Dermis microvascular lymphatic vessel endothelial cell (primary cell): Measurements from ENCODE around the gene LGR6. TPM values are rescaled to one million over a fixed set of nuclear protein-coding genes. Genes with fewer than 3 reads are reported as not detected.
"Not testable (repeated sequence)": the region's sequence is repeated elsewhere in the genome, so short reads cannot be mapped to it uniquely, and the experiment has no call there.

Experiments used
- DNase-seq, 2 donors: peaks; one replicate each; pipeline versions ENCODE4 v3.0.0 to v3.0.0-alpha.2; 2010; ENCODE audit warnings: low read depth in 2 of 2
- total RNA-seq: library from RNA; depleted of rRNA; stranded (reverse); fragments of >200 nt; gene quantifications from 2 replicates; pipeline ENCODE4 v1.2.1, GENCODE V29; 2014

LGR6 gene
- total RNA-seq, 1 donor from 2014 or later: not detected

GRCh38 chr1:202323731-202324130 lies 130.1 kb downstream of the LGR6 start:
- no peak for DNase-seq

GRCh38 chr1:202324646-202325045 lies 131.0 kb downstream of the LGR6 start:
- no peak for DNase-seq

DNA sequence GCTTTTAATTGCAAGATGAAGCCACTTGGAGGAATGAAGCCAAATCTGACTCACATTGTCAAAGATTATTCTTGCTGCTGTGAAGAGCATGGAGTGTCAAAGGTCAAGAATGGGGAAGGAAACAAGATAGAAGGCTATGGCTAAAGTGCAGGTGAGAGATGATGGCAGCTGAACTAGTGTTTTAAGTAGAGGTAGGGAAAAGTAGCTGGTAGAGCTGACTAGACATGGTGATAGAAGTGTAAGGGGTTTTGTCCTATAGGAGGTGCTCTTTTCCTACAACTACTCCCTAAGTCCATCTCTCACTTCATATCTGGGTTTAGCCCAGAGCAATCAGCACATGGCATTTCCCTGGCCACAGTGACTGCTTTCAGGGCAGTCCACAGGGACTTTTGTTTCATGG lies 136.3 kb downstream of the LGR6 start:
- DNase-seq: no peak

DNA sequence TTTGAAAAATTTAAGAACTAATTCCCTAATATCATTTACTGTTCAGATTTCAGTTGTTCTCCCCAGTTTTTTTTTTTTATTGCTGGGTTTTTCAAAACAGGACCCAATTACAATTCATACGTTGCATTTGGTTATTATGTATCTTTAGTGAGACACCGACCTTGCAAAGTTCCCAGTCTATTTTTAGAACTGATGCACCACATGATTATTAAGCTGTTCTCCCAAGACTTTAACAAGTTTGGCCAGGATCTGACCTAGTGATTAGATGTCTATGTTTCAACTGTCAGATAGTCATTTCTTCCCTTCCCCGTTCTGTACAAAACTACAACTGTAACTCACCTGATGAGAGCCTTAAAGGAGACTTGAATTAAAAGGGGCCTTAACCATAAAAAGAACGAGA lies 140.3 kb downstream of the LGR6 start:
- no peak for DNase-seq

DNA sequence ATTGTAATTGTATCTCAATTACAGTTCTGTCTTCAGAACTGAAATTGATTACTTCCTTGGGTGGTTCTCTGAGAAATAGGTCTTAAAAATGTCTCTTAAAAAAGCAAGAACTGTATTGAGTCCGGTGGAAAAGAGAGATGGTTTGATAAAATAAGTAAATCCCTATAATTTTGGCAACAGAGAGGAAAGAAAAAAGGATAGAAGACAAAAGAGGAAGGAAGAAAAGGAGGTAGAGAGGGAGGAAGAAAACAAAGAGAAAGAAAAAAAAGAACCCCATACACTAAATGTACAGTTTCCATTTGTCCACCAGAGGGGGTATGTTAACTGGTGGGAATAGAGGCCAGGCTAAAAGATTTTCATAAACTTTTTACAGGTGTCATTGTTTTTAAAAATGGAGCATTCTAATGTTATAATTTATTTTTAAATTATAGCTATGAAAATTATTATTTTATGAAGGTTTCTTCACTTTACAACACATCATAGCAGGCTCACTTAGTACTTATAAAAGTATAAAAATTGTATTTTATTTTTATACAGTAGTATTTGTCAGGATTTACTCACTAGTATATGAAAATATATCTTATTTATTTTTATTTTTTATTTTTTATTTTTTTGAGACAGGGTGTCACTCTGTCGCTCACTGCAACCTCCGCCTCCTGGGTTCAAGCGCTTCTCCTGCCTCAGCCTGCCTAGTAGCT lies 150.2 kb downstream of the LGR6 start:
- peak; percentile 25 to 52 for DNase-seq

- DNase-seq: no peak
Measured at GRCh38 chr1:202348005-202348508, 154.5 kb downstream of the LGR6 start.

- peak; percentile 97 to 99 for DNase-seq
Measured at GRCh38 chr1:202348509-202349205, 155.1 kb downstream of the LGR6 start, which contains the start of gene PPP1R12B. PPP1R12B (plus strand) TSS chr1:202348699; CDS start chr1:202348852, 153 bp downstream.

- peak; percentile 48 to 89 for DNase-seq
Measured at GRCh38 chr1:202349206-202349928, 155.8 kb downstream of the LGR6 start.

- DNase-seq: no peak
Measured at GRCh38 chr1:202351725-202352124, 158.1 kb downstream of the LGR6 start.

DNA sequence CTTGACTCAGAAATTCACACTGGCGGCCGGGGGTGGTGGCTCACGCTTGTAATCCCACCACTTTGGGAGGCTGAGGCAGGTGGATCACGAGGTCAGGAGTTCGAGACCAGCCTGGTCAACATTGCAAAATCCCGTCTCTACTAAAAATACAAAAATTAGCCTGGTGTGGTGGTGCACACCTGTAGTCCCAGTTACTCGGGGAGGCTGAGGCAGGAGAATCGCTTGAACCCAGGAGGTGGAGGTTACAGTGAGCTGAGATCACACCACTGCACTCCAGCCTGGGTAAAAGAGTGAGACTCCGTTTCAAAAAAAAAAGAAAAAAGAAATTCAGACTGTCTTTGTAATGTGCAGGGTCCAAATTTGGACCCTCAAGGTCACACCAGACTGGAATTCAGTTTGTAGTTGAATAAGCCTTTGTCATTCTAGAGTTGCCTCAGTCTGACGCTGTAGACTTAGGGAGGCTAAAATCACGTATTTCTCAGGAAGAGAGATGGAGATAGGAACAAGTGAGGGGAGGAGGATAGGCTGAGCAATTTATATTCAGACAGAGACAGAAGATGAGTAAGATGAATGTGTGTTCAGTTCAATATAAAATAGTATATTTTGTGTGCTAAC lies 159.1 kb downstream of the LGR6 start:
- DNase-seq: not testable (repeated sequence)

- no peak for DNase-seq
Measured at GRCh38 chr1:202355944-202356553, 162.4 kb downstream of the LGR6 start.

DNA sequence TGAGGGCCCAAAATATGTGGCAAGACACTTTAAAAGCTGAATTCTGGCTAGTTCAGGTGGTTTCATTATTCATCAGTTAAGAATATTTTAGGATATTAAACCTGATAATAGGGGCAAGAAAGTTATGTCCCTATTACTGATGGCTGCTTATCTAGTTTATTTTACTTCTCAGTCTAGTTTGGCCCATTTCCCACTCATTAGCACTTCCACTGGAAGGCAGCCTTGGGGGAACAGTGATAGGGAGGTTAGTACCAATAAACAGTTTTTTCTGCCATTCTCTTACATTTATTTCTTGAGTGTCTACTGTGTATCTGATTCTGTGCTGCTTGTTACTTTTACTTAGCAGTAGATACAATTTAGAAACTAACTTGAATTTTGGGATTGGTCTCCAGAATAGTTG lies 163.9 kb downstream of the LGR6 start:
- DNase-seq: no peak

DNA sequence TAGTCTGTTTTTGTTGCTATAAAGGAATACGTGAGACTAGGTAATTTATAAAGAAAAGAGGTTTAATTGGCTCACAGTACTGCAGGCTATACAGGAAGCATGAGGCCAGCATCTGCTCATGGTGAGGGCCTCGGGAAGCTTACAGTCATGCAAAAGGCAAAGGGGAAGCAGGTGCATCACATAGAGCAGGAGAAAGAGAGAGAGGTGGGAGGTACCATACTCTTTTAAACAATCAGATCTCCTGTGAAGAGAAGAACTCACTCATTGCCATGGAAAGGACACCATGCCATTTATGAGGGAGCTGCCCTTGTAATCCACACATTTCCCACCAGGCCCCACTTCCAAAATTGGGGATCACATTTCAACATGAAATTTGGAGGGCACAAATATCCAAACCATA lies 167.6 kb downstream of the LGR6 start:
- no peak for DNase-seq

- no peak for DNase-seq
Measured at GRCh38 chr1:202361701-202362100, 168.1 kb downstream of the LGR6 start.

DNA sequence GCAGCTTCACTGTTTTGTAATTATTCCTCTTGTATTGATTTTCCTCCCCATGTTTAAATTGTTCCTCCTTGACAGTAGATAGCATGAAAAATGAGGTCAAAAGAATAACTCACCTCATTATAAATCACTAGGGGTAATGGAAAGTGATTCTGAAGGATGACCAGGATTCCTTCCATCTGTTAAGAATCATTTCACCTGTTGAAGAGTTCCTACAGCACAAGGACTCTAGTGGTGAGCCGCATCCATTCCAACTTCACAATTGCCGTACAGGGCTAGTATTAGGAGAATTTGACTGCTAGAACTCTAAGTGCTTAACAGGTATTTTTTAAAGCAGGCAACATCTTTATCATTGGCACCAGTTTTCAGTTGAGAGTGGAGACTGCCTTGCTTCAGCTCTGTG lies 168.6 kb downstream of the LGR6 start:
- no peak for DNase-seq

- DNase-seq: no peak
Measured at GRCh38 chr1:202365092-202365815, 171.7 kb downstream of the LGR6 start.

DNA sequence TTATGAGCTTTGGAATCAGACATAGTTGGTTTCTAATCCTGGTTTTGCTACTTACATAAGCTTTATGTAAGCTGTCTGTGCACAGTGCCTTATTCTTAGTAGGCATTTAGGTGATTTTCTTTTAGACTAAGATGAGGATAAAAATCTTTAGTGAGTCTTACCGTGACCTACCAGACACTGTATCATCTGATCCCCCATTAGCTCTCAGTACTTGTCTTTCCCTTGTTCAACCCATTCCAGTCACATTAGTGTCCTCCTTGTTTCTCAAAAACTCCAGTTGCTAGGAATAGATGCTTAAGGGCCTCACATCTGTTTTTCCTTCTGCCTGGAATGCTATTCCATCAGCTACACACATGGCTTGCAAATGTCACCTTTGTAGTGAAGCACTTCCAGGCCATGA lies 173.7 kb downstream of the LGR6 start:
- no peak for DNase-seq
